Measurements from ENCODE around the gene RANBP9.

The RANBP9 gene

DNA sequence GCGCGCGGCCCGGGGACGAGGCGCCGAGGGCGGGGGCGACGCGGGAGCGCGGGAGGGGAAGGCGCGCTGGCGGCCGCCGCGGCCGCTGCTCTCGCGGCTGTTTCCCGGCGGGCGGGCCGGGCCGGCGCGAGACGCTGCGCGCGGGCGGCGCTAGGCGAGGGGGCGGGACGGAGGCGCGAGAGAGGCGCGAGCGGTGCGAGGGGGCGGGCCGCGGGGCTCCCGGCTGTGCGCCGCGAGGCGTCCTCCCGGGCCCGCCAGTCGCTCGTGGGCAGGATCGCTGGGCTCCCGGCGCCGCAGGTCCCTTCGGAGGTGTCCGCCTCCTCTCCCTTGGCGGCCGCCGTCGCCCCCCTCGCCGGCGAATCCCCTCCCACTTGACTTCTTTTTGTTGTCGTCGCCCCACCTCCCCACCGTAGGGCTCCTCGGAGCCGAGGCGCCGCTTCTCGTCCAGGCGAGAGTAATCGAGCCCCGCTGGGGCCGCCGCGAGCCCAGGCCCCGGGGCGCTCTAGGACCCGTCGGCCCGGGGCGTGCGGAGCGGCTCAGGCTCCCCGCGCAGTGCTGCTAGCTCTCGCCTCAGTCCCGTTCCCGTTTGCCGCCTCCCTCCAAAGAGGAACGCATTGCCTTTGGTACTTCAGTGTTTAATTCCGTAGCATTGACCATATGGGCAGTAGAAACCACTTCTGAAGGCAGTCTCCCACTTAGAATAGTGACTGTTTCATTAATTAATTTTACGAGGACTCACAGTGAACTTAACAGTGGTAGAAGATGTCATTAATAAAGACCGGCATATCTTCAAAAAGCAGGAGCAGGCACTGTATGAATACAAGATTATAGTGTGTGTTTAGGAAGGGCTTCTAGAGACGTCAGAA, at the start of gene RANBP9:
RANBP9 (minus strand) TSS at position 103 of the 866 bp plus-strand sequence. CDS start 330 bp downstream, outside the sequence.
- peak; percentile 73 to 75 for DNase-seq (ENCODE audit: low read depth in 2 of 2)

DNA sequence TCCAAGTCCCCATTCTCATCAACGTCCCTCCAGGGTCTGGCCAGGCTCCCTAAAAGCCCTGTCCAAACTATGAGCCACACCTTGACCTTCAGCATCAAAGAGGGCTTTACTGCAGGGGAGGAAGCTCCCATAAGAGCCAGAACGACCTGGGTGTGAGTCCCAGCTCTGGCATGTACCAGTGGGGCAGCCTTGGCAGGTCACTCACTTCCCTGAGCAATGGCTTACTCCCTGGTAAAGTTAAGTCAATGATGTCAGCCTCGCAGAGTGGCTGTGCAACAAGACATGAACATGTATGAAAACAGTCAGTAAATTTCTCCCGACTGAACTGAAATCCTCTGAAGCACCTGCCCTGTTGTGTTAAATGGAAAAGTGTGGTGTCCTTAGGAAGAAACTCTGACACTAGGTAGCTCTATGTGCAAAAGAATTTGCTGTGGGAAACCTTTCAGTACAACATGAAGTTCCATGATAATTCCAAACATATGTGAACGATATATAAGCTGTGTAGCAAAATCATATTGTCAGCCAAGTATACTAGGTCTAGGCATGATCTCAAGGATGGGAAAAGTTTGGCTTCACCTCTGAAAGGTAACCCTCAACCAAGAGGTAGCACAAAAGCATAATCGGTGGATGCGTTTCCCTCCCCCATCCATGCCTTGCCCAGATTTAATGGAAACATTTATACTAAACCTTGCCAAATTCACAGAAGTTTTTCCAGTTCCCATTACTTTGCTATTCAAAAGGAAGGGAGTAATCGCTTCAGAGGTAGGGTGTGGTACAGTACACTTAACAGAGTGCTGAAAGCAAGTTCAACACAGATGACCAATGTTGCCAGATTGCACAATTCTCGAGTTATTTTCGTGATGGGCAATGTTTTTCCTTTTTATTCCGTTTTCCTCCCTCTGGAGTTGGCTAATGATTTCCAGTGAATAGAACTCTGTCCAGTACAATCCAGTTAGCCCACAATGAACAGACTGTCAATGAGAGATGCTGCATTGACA, 49.0 kb upstream of the RANBP9 start:
- DNase-seq (ENCODE audit: low read depth in 2 of 2) = no peak

DNA sequence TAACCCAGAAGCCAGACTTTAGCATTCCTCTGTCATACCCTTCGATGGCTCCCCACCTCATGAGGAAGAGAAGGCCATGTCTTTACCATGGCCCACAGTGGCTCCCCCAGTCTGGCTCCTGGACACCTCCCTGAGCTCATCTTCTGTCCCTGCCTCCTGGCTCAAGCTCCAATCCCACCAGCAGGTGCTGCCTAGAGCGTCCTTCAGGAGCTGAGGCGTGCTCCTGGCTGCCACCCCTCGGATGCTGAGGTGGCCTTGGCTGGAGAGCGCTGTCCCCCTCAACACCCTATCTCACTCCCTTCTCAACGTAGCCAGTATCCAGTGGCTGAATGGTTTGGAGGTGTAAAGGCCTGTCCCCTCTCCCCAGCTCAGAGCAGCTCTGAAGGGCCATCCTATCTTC, 47.4 kb upstream of the RANBP9 start:
- no peak for DNase-seq (ENCODE audit: low read depth in 2 of 2)

DNA sequence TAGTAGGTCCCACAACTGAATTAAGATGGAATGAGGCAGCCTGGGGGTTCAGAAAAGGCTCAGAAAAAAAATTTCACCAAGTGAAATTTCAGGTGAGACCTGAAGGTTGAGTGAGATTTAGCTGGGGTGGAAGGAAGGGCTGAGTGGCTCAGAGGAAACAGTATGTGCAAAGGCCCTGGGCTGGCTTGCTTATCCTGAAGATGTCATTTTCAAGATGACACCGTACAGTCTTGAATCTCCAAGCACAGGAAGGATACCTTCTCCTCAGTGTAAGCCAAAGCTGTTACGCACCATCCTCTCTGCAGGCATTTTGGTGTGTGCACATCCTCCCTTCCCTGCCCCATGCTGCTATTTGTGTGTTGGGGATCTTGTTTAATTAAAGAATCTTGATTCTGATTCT, 43.0 kb upstream of the RANBP9 start:
- no peak for DNase-seq (ENCODE audit: low read depth in 2 of 2)

DNA sequence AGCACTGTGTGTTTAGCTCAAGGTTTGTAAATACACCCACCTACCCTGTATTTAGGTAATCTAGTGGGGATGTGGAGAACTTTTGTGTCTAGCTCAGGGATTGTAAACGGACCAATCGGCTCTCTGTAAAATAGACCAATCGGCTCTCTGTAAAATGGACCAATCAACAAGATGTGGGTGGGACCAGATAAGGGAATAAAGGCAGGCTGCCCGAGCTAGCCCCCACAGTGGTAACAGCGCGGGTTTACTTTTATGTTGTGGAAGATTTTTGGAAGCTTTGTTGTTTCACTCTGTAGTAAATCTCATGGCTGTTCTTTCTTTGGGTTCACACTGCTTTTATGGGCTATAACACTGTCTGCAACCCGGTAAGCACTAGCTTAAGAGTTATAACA, 32.1 kb upstream of the RANBP9 start:
- no peak for DNase-seq (ENCODE audit: low read depth in 2 of 2)

DNA sequence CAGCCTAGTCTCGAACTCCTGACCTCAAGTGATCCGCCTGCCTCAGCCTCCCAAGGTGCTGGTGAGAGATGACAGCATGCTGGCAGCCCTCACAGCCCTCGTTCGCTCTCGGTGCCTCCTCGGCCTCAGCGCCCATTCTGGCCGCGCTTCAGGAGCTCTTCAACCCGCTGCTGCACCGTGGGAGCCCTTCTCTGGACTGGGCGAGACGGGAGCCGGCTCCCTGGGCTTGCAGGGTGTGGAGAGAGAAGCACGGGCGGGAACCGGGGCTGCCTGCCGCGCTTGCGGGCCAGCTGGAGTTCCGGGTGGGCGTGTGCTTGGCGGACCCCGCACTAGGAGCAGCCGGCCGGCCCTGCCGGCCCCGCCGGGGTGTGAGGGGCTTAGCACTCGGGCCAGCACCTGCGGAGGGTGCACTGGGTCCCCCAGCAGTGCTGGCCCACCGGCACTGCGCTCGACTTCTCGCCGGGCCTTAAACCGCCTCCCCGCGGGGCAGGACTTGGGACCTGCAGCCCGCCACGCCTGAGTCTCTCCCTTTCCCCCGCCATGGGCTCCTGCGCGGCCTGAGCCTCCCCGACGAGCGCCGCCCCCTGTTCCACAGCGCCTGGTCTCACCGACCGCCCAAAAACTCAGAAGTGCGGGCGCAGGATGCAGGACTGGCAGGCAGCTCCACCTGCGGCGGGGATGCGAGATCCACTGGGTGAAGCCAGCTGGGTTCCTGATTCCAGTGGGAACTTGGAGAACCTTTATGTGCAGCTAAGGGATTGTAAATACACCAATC, 31.5 kb upstream of the RANBP9 start:
- DNase-seq (ENCODE audit: low read depth in 2 of 2) = no peak

DNA sequence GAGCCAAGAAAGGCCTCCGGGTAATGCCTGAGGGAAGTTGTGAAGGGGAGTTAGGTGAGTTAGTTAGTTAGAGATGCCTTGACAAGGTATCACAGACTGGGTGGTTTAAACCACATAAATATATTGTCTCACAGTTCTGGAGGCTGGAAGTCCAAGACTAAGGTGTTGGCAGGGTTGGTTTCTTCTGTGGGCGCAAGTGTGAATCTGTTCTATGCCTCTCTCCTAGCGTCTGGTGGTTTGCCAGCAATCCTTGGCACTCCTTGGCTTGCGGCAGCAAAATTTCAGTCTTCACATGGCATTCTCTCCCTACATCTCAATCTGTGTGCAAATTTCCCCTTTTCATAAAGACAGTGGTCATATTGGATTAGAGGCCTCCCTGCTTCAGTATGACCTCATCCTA, 29.7 kb upstream of the RANBP9 start:
- DNase-seq (ENCODE audit: low read depth in 2 of 2) = no peak

DNA sequence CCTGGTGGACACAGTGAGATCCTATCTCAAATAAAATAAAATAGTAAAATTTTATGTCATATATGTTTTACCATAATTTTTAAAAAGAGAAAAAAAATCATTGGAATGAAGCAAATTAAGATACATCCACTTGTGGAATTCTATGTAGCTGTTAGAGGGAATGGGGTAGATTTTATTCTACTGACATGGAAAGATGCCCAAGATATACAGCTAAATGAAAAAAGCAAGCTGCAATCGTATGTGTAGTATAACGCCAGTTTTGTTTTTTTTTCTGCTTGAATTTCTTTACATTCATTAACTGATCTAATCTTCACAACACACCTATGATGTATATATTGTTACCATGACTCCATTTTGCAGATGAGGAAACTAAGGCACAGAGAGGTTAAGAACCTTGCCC, 23.4 kb upstream of the RANBP9 start:
- no peak for DNase-seq (ENCODE audit: low read depth in 2 of 2)

DNA sequence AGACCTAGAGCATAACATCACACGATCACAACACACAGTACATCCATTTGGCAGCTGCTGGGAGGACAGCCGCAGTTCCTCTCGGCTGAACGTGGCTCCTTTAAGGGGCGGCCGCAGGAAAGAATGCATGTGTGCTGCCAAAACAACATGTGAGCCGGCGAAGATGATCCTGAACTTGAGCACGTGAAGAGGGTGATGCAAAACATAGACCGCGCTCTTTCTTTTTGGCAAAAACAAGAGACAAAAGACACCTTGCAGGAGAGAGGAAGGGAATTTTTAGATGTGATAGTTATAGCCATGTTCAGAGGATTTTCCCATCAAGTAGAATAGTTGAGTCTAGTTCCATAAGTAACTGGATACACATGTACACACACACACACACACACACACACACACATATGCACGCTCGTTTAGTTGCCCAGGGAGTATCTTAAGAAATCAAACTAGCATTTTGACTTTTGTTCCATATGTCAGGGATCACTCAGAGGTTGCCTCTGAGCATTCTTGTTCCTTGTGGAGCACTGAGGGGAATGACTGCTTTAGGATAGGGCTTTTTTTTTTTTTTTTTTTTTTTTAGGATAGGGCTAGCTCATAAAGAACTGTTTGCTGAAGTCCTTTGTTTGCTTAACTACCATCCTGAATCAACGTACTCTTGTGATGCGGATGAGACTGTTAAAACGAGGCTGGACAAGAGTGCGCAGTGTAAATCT, 21.7 kb upstream of the RANBP9 start:
- no peak for DNase-seq (ENCODE audit: low read depth in 2 of 2)

DNA sequence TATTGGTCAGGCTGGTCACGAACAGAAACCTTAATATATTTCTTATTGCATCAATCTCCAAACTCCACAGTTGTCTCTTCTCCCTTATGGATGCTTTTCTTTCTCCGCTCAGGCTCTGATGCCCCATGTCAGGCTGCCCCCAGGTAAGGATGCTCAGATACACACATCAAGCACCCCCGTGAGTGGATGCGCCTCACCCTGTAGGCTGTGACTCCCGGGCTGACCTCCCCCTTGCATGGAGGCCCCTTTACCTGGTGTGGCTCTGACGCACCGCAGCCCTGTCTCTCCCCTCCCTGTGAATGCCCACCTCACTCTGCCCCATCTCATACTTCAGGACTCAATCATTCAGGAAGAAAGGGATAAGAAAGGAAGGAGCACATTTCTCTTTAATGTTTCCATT, 19.1 kb upstream of the RANBP9 start:
- no peak for DNase-seq (ENCODE audit: low read depth in 2 of 2)

DNA sequence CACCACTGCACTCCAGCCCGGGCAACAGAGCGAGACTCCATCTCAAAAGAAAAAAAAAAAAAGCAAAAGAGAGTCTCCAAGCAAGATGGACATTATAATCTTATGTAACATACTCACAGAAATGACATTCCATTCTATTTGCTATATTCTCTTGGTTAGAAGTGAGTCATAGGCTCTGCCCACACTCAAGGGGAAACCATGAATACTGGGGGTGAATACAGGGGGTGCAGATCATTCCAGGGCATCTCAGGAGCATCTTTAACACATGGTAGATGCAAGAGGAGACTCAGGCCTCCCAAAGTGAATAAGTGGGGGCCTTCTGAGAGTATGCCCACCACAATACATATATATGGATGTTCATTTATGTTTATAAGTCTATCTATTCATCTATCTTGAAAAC, 18.3 kb upstream of the RANBP9 start:
- DNase-seq (ENCODE audit: low read depth in 2 of 2) = no peak

DNA sequence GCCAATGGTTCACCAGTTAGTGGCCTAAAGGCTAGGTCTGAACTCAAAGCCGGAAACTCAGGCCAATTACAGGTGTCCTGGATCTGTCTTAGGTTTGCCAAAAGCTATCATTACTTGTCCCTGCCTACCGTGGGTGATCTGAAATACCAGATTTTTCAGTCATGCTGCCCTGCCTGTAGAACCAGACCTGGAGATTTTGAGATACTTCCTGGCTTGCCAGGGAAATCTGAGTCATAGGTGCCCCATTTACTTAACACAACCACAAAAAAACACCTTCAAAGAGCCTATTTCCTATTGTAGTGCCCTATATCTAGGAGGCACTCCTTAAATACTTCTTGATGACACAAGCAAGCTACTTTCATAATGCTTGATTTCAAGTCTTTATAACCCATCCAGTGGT, 13.9 kb upstream of the RANBP9 start:
- DNase-seq (ENCODE audit: low read depth in 2 of 2) = peak in 1 of 2 donors; percentile 35

DNA sequence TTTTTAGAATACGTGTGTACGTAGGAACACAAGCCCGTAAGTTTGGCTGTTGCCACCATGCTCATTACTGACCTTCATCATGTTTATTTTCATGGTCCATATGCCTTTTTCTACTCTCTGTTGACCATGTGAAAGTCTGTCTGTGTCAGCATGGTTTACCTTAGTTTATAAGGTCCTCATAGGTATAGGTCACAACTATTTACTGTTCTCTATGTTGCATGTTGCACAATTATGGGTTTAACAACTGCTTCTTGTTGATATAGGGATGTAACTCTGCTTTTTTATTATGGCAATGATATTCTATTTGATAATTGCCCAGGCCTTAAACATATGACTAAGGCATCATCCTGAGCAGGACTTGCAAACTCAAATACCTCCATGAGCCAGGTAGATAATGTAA, 13.4 kb upstream of the RANBP9 start:
- DNase-seq (ENCODE audit: low read depth in 2 of 2) = no peak

DNA sequence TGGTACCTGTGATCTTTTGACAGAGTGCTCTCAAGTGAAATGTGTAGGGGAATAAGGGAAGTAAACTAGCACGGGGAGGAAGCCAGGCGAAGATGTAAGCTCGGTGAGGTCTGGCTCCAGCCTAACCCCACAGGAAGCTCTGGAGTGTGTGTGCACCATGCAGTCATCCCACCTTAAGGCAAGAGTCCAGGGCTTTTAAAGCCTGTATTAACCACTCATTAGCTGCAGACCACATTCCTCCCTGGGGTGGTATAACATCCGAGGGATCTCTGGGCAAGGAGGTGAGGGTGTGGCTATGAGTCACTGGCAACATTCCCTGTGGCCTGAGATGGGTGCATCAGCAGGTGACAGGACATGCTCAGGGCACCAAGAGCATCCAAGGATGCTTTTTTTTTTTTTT, 12.5 kb upstream of the RANBP9 start:
- DNase-seq (ENCODE audit: low read depth in 2 of 2) = no peak

DNA sequence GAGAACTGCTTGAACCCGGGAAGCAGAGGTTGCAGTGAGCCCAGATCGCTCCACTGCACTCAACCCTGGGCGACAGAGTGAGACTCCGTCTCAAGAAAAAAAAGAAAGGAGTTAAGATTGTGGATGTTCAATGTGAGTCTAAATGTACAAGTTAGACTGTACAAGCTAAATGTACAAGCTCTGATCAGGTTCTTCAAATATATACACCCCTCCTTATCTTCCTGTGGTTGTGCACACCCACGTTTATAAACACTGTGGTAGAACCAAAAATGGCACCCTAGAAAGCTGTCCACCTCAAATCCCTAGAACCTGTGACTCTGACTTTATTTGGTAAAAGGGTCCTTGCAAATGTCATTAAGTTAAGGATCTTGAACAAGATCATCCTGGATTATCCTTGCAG, 11.2 kb upstream of the RANBP9 start:
- no peak for DNase-seq (ENCODE audit: low read depth in 2 of 2)

DNA sequence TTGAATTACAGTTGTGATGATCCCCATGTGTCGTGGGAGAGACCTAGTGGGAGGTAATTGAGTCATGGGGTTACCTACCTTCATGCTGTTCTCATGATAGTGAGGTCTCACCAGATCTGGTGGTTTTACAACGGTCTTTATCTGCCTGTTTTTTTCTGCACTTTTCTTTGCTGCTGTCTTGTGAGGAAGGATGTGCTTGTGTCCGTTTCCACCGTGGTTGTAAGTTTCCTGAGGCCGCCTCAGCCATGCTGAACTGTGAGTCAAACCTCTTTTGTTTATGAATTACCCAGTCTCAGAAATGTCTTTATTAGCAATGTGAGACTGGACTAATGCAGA, 6.5 kb upstream of the RANBP9 start:
- DNase-seq (ENCODE audit: low read depth in 2 of 2) = no peak

DNA sequence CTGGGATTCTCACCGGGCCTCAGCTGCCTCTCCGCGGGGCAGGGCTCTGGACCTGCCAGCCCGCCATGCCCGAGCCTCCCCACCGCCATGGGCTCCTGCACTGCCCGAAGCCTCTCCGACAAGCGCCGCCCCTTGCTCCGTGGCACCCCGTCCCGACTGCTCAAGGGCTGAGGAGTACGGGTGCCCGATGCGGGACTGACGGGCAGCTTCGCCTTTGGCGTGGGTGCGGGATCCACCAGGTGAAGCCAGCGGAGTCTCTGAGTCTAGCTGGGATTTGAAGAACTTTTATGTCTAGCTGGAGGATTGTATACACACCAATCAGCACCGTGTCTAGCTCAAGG, 5.3 kb upstream of the RANBP9 start:
- no peak for DNase-seq (ENCODE audit: low read depth in 2 of 2)

DNA sequence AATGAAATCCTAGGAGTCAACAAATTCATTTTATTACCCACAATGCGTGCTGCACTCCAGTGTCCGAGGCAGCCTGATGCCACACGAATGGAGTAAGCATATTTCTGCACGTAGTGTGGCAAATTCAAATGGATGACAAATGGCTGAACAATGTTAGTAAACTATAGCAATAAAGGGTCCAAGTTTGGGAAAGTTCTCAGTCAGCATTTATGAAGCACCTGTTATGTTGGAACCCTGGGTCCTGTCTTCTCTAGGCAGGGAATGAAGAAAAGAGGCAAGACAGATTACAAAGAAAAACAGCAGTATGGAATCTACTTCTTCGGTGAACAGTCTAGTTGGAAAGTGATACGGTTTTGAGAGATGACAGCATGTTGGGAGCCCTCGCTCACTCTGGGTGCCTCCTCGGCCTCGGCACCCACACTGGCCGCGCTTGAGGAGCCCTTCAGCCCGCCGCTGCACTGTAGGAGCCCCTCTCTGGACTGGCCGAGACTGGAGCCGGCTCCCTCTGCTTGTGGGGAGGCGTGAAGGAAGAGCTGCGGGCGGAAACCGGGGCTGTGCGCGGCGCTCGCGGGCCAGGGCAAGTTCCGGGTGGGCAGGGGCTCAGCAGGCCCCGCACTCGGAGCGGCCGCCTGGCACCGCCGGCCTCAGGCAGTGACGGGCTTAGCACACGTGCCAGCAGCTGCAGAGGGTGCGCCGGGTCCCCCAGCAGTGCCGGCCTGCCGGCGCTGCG, 4.8 kb upstream of the RANBP9 start:
- DNase-seq (ENCODE audit: low read depth in 2 of 2) = no peak

DNA sequence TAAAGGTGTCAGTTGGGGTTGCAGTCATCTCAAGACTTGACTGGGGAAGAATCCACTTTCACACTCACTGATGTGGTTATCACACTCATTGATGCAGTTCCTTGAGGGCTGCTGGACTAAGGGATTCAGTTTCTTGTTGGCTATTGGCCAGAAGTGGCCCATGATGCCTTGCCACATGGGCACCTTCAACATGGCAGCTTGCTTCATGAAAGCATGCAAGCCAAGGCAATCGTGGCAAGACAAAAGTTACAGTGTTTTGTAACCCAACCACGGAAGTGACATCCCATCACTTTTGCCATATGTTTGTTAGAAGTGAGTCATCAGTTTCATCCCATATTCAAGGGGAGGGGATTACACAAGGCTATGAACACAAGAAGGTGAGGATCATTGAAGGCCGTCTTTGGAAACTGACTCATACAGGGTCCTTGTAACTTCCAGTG, 3.8 kb upstream of the RANBP9 start:
- DNase-seq (ENCODE audit: low read depth in 2 of 2) = no peak

DNA sequence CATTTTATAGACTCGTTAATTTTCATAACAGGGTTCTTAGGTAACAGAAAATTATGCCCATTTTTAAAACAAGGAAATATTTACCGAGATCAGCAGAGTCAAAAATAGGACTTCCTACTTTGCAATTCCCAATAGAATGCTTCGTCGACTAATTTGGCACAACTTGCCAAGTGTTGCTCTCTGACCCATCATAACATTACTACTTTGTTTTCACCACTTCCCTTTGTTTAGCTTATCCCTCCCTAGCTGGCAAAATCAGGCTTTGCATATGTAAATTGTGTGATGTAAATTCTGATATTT, 914 bp upstream of the RANBP9 start:
- no peak for DNase-seq (ENCODE audit: low read depth in 2 of 2)

DNA sequence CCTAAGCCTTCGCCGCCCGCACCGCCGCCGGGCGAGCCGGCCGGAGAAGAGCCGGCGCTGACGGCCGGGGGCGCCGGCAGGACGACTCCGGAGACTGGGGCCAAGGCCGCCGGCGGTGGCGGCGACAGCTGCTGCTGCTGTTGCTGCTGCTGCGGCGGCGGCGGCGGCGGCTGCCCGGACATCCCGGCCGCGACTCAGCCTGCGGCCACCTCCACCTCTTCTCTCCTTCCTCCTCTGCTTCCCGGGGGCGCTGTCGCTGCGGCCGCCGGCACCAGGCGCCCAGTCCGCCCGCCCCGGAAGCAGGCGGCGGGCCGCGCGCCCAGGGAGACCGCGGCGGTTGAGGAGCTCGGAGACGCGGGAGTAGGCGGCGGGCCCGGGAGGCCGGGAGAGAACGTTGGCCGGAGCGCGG, 307 bp downstream of the RANBP9 start:
- DNase-seq (ENCODE audit: low read depth in 2 of 2) = peak in 1 of 2 donors; percentile 17
